Epithelial cell of esophagus (primary cell): ENCODE results near the gene RCAN2.

Experiments
- DNase-seq: peaks from one replicate; pipeline ENCODE4 v3.0.0; 2010; ENCODE audit warnings: low read depth
- H3K4me3 ChIP-seq: 2 replicates; pipeline ENCODE4 v1.5.1; 2011; ENCODE audit warnings: mild to moderate bottlenecking, low read length, control low read depth
- CTCF ChIP-seq: IDR thresholded peaks from 2 replicates; pipeline ENCODE4 v1.5.1; 2011; ENCODE audit warnings: low read depth, mild to moderate bottlenecking, low read length, control low read depth, inconsistent platforms; ENCODE audit not compliant: insufficient read depth; ENCODE audit errors: missing control alignments

The RCAN2 gene

GRCh38 chr6:46302176-46302575 lies 189.1 kb downstream of the RCAN2 start:
- no peak for DNase-seq
- no peak overlapping the region for H3K4me3 ChIP-seq
- no peak for TF ChIP-seq CTCF

GRCh38 chr6:46299253-46299652 lies 192.0 kb downstream of the RCAN2 start:
- no peak for DNase-seq
- no peak overlapping the region for H3K4me3 ChIP-seq
- TF ChIP-seq CTCF, result no peak

- no peak overlapping the region for H3K4me3 ChIP-seq
- peak; percentile 5 for DNase-seq
- TF ChIP-seq CTCF, result no peak
These were observed 194.7 kb downstream of the RCAN2 start for GRCh38 chr6:46296586-46296985.

- DNase-seq, result no peak
- no peak for TF ChIP-seq CTCF
- no peak overlapping the region for H3K4me3 ChIP-seq
These were observed 197.5 kb downstream of the RCAN2 start for GRCh38 chr6:46293641-46294316.

GRCh38 chr6:46291880-46292279 lies 199.4 kb downstream of the RCAN2 start:
- no peak overlapping the region for H3K4me3 ChIP-seq
- TF ChIP-seq CTCF, result no peak
- no peak for DNase-seq

GRCh38 chr6:46291275-46291633 lies 200.0 kb downstream of the RCAN2 start:
- no peak for TF ChIP-seq CTCF
- no peak overlapping the region for H3K4me3 ChIP-seq
- no peak for DNase-seq

- no peak for DNase-seq
- TF ChIP-seq CTCF, result no peak
These were observed 200.6 kb downstream of the RCAN2 start for GRCh38 chr6:46290421-46291274.

More at GRCh38 chr6:46290421-46291274, 200.6 kb downstream of the RCAN2 start:
- no peak overlapping the region for H3K4me3 ChIP-seq
